ENCODE results near the gene LITAFD.
"Not testable (repeated sequence)": the region's sequence is repeated elsewhere in the genome, so short reads cannot be mapped to it uniquely, and the experiment has no call there.

- TF ChIP-seq POLR2AphosphoS5 (IDR thresholded peaks at IDR 0.05; ENCODE audit: borderline replicate concordance, low read depth, low read length); EZH2 (IDR thresholded peaks at IDR 0.05): not testable (repeated sequence)
These were observed 8.3 kb upstream of the LITAFD start for GRCh38 chr16:8873866-8874195.
